Stimulated activated CD8-positive, alpha-beta memory T cell treated with anti-CD3 and anti-CD28 coated beads, Interleukin-4, amount 100 ng/mL, for 48 hours (primary cell): ENCODE measurements around the gene TENT4B.
A peak's percentile ranks its signal among the peaks of the same experiment; 100 is the strongest.

Experiments used
- DNase-seq: peaks from one replicate; pipeline ENCODE4 v3.0.0-alpha.2; 2020

Gene TENT4B

DNA sequence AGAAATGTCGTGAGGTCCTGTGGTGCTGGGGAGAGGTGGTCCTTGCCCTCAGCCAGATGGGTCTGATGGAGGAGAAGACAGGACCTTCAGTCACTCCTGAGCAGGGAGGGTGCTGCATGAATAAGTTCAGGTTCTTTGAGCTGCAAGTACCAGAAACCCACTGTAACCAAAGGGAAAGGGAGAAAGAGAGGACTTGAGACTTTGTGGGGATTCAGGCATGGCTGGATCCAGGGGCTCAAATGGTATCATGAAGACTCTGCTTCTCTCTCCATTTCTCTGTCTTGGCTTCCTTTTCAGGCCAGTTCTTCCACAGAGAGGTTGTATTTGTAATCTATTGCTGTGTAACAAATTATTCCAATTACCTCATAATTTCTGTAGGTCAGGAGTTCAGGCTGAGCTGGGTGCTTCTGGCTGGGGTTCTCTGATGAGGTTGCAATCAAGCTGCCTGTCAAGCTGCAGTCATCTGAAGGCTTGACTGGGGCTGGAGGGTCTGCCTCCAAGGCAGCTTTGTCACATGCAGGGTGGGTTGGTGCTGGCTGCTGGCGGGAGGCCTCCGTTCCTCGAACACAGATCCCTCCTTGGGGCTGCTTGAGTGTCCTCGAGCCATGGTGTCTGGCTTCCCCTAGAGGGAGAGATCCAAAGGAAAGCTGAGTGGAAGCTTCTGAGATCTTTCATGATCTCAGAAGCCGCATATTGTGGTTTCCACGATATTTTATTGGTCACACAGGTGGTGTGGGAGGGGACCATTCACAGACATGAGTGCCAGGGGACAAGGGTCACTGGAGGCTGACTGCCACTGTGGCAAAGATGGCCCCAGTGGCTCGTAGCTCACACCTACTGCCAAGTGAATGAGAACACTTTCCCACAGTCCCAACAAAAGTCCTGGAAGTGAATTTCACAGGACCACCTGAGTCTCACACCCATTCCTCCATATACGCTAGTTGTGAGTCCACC is 107.4 kb downstream of the TENT4B start:
- peak; percentile 17 for DNase-seq

DNA sequence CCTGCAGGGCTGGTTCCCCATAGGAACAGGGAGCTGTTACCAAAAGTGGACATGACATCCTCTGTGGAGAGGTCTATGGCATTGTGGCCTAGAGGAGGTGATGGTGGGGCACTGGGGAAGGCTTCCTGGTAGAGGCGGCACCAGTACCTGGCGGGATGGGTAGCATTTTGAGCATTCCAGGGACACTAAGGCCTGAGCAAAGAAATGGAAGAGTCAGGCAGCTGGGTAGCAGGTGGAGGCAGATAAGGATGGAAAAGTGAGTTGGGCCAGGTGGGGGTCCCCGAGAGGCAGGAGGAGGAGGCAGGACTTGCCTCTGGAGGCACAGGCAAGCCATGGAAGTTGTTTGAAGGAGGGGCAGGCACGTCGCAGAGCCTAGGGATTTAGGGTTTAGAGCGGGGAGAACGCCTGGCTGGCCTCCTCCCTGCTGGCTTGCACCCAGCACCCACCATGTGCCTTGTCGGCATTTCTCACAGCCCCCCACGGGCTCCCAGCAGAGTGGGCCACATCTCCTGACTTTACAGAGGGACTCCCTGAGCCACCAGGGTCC is 108.1 kb downstream of the TENT4B start:
- DNase-seq, result no peak

DNA sequence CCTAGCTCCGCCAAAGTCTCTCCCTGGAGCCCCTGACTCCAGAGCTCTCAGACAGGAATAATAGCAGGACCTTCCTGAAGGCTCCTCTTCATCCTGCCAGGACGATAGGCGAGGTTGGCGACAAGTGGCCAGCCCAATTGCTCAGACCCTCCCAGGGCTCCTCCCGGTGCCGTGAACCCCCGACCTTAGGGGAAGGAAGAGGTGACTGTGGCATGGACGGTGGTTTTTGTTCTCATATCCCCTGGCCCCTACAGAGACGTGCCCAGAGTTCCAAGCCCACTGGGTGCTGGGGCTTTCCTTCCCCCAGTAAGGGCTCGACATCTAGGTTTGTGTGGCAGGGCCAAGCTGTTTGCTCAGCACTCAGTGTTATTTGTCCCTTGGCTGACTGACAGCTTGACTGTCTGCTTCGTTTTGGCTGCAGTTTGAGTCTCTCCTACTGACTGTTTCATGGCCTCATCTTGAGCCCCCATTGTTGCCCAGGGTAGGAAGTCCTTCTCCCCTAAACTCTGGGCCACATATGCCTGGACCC is 108.7 kb downstream of the TENT4B start:
- no peak for DNase-seq

DNA sequence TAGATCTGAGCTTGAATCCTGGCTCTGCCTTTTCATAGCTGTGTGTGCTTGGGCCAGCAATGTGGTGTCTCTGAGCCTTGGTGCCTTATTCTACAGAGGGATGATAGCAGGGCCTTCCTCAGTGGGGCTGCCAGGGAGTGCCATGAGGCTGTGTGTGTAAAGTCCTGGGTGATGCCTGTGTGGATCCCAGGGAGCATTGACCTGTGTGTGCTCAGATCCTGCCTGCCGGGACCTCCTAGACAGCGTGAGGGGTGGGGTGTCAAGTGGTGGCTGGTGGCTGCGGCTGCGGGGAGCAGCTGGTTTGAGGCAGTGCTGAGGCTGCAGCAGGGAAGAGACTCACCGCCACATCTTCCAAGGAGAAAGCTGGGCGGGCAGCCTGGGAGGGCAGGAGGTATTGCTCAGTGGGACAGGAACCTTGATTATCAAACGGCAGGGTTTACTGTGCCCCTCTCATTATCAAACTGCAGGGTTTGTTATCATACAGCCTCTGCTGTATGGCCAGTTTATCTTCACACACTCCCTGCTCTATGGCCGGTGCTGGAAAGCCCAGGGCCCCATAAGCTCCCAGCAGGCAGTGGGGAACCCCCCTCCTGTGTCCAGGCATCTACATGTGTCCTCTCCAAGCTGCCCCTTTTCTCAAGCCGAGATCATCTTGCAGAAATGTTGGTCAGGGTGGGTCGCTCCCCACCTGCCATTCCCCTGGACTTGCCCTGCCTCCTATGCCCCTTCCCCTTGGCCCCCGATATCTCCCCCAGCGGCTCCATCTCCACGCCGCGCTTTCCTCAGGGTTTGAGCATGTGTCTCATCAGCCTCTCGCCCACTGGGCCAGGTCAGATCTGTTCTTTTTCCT is 110.2 kb downstream of the TENT4B start:
- DNase-seq, result no peak

DNA sequence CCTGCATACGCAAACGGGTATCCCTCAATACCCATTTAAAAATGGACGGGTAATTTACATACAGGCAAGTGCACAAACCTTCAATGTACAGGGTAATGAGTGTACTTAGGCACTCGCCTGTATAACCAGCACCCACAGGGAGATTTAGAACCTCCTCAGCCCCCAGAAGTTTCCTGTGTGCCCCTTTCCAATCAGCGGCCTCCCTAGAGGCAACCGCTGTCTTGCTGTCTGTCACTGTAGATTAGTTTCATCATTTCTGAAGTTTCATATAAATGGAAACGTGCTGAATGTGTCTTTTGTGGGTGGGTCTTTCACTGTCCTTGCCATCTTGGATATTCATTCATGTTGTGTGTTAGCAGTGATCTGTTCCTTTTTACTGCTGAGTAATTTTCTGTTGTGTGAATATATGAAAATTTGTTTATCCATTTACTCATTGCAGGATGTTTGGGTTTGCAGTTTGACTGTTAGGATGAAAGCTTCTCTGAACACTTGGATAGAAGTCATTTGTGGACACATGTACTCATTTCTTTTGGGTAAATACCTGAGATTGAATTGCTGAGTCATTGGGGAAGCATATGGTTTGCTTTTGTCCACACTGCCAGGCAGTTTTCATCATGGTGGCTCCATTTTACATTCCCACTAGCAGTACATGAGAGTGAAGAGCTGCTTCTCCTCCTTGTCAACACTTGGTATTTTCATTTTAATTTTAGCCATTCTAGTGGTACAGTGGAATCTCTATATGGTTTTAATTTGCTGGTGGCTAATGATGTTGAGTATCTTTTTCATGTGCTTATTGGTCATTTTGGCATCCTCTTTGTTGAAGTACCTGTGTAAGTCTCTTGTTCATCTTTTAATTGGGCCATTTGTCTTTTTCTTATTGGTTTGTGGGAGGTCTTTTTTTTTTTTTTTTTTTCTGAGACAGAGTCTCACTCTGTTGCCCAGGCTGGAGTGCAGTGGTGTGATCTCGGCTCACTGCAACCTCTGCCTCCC is 111.1 kb downstream of the TENT4B start:
- peak; percentile 59 for DNase-seq

DNA sequence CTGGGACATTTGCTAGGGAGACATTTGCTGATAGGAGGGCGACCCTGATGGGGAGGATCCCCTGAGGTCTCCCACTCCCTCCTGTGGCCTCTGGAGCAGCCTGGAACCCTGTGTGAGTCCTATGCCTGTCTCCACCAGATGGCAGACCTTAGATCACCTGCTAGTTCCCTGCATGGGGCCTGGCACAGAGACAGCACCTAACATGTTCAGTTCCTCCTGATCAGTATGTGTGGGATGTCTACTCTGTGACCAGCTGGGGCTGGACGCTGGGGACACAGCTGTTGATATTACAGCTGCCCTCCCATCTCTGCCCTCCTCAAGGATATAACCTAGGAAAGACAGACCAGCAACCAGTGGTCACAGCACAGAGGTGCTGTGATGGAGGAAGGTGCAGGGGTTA is 112.2 kb downstream of the TENT4B start:
- peak; percentile 42 for DNase-seq

DNA sequence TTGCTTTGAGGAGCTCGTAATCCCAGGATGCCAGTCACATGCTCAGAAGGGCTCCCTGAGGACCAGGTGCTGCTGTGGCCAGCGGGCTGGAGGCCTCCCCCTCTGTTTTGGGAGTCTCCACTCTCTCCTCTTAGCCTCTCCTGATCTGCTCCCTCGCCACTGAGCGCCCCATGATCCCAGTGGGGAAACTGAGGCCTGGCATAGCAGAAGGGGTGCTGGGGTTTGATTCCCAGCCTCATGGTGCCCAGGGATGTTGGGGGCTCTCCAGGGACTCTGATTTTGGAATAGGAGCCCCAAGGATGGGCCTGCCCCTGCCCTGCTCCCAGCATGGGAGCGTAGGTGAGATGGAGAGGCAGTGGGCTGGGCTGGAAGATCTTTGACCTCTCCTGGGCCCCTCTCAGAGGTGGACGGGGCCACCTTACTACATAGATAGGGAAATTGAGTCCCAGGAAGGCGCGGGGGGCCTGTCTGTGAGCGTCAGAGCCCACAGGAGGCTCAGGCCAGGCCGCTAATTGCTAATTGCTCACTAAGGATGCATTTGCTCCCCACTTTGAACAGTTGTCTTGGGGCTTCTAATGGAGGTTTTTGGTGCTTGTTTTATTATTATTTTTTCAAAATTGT is 112.7 kb downstream of the TENT4B start:
- no peak for DNase-seq

DNA sequence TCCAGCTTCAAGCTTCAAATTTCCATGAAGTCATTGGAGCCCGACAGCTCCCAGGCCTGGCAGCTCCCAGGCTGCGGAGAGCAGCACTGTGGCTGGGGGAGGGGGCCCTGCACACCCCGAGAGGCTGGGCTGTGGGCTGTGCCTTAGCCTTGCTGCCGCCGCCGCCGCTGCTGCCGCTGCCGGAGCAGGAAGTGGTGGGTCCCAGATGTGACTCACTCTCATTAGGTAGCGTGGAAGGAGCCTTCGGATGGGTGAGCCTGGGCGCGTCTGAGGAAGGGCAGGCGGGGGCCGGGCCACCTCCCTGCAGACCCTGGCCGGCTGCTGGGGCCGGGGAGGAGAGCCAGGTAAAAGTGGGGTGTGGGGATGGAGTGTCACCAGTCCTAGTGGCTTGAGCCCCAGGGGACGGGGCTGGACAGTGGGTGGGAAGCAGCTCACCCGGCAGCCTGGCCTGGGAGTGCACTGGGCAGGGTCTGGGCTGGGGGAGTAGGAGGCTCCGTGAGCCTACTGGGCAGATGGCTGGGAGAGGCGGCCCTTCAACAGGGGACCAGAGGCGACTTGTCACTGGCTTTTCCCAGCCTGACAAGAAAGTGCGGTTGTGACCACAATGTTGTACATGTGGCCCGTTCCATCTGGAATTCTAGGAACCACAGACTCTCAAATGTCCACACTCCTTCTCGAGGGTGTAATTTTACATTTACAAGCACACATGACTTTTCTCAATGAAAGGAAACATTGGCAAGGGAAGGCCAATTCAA is 113.4 kb downstream of the TENT4B start, which contains the start of gene ADCY7:
TSS of gene ADCY7 (plus strand) at position 215 of the 755 bp plus-strand sequence. CDS start 21,629 bp downstream, outside the sequence.
- DNase-seq, result peak; percentile 87

DNA sequence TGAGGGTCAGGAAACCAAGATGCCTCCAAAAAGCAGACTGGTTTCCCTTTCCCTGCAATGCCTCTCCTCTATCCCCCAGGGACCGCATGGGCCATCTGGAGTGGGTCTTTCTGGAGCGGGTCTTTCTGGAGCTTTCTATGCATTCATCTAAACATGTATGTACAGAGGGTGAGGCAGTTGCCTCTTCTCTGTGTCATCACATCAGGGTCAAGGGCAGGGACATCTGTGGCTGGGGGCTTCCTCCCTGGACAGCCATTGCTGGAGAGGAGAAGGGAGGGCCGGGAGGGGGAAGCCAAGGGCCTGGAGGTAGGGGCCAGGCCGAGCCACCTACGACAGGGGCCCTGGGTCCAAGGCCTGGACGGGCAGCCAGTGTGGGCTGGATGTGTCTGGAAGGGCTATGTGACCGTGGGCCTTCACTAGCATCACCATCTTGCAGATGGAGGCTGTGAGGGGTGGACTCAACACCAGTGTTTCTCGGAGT is 114.1 kb downstream of the TENT4B start:
- no peak for DNase-seq

DNA sequence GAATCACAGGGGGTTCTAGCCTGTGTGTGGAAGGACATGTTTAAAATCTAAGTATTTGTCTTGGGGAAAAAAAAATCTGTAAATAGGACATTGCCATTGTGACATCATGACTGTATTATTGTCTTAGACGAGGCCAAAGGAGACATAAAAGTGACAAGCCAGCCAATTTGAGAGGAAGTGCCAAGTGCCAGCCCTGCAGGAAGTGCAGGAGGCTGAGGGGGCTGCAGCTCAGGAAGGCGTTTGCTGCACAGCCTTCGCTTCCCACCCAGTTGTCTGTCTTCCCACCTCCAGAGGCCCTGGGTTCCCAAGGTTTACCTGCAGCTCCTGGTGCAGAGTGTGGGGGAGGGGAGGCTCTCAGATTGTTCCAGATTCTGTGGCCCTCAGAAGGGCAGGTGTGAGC is 114.5 kb downstream of the TENT4B start:
- peak; percentile 43 for DNase-seq

DNA sequence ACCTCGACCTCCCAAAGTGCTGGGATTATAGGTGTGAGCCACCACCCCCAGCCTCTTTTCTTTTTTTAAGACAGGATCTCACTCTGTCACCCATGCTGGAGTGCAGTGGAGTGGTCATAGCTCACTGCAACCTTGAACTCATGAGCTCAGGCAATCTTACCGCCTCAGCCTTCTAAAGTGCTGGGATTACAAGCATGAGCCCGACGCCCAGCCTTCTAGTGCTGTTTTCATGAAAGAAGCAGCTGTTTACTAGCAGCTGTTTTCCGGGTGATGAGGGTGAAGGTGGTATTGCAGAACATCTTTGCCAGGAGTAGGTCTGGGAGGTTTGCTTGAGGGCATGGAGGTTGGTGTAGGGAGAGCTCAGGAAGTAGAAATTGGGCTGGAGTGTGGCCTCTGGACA is 115.2 kb downstream of the TENT4B start:
- DNase-seq, result no peak

DNA sequence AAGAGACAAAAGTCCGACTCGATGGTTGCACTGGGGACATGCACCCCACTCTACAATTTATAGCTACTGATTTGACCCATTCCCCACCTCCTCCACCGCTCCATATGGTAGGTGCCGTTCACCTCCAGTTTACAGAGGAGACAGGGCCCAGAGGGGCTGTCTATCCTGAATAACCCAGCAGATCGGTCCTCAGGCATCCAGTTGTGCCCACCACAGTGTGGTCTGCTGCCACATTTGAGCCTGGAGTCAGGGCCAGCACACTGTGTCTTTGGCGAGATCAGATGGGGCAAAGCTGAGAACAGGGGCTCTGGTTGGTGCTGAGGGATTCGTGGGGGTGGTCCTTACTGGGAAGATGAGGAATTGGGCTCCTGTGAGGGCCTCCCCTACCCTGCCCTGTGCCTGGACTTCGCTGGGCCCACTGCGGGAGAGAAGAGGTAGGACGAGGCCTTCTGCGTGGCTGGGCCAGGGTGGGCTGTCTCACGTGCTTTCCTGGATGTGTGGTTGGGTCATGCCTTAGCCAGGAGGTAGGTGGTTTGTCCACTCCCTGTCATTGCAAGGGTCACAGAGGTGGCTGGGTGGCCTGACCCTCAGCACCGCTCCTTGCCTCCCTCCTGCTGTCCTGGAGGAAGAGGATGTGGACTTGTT is 116.1 kb downstream of the TENT4B start:
- no peak for DNase-seq

DNA sequence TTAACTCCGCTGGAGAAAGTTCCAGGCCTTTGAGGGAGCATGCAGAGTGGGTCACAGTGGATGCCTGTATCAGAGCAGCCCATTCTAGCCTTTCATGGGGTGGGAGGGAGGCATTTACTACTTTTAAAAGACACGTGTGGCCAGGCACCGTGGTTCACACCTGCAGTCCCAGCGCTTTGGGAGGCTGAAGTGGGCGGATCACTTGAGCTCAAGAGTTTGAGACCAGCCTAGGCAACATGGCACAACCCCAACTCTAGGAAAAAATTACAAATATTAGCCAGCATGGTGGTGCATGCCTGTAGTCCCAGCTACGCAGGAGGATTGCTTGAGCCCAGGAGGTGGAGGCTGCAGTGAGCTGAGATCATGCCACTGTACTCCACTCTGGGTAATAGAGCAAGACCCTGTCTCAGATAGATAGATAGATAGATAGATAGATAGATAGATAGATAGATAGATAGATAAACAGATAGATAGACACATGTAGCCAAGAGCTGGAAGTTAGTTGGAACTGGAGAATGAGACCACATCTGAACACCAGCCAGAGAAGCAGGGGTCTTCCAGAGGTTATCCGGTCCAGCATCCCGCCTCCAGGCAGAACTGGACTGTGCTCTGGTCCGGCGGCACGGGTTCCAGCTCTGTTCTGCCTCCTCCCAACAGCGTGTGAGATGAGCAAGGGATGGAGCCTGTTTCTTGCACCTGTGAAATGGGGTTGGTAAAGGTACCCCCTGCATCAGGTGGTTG is 116.8 kb downstream of the TENT4B start:
- no peak for DNase-seq

DNA sequence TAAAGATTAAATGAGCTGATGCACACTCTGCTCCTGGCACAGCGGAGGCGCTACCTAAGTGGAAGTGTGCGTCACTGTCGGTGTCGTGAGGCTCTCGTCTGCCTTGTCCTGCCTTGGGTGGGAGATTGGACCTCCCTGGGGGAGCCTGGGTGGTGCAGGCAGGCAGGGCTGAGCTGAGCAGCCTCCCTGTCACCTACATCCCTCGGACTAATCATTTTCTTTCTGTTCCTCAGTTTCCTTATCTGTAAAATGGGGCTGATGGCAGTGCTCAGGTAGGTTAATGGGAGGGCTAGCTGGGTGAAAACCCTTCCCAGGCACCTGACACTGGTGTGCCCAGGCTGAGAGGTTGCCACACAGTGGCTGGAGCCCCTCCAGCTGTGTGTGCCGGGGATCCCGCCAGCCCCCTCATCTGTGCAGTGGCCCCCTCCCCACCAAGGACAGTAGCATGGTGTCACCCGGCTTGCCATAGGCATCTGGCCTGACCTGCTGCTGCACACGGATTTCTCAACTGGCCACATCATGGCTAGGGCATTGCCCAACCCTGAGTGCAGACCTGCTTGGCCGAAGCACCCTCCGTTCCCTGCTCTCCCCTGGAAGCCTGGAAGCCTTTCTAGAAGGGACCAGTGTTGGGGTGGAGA is 117.5 kb downstream of the TENT4B start:
- DNase-seq, result no peak

DNA sequence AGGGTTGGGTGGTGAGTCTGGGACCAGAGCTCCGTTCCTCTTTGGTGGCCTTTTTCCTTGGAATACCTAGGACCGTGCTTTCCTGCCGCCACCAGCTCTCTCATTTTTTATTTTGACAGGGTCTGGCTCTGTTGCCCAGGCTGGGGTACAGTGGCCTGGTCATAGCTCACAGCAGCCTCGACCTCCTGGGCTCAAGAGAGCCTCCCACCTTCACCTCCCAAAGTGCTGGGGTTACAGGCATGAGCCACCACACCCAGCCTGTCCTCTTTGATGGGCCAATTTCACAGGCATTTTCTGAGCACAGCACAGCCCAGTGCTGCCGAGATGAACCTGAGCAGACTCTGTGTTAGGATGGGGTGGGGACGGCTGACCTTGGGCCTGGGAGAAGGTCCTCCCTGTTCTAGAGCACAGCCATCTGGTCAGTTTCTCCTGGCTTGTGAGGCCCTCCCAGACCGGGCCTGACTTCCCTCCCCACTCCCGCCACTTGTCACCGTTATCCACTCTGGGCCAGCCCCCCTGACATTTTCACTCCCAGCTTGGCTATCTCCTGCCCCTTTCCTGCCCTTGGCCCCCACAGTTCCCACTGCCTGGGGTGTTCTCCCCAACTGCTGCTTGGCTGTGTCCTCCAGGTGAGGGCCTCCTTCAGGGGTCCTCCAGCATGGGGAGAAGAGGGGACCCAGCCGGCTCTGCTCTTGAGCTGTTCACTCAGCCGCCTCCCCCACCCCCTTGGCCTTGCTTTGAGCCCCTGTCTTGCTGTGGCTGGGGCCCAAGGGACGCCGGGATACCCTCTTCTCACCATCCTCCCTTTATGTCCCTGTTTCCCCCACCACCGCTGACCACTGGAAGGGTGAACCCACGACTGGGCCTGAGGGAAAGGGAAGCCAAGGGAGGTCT is 118.3 kb downstream of the TENT4B start:
- DNase-seq, result no peak

DNA sequence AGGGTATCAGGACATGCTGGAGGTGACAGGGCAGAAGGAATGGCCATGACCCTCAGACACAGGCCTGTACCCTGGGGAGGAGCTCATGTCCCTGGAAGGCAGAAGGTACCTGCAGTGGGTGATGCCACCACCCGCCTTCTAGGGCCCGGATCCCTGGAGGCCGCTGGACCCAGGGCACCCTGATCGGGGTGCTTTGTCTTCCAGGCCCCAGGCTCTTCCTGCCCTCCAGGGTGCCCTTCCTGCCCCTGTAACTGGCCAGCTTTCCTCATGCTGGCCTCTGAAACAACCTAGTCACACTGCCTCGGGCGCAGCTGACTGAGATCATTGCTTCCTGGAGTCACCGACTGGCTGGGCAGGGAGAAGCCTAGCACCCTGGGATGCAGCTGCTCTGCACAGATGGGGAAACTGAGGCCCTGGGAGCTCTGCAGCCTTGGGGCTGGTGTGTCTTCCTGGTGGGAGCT is 119.0 kb downstream of the TENT4B start:
- no peak for DNase-seq

DNA sequence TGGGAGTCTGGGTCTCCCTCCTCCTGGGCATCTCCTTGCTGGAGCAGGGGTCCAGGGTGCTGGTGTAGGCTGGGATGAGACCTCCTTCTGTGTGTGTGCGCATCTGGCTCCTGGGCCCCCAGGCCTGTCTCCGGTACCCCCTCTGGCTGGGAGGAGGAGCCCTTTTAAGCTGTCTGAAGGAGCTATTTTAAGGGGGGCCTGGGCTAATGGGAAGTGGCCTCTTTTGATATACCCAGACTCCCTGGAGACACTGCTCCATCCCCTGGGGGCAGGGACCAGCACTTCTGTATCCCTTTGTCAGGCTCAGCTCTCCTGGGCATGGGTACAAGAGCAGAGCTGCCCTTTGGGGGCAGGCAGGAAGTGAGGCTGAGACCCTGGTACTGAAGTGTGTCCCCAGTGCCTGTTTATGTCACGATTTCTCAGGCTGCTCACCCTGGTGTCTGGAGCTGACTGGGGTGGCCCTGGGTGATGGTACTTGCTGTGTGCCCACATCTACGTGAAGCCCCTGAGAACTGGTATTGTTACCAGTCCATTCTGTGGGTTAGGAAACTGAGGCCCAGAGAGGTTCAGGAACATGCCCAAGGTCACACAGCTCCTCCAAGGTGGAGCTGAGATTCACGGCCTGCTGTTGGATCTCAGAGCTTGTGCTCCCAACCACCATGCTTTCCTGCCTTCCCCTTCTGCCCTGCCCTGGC is 119.7 kb downstream of the TENT4B start:
- DNase-seq, result no peak
